GM12892 (cell line): ENCODE measurements around the gene STAMBP.

ENCODE experiments used
- POLR2A ChIP-seq: IDR thresholded peaks from 2 replicates; pipeline ENCODE4 v1.6.1; 2011; ENCODE audit warnings: low read depth, low read length, control low read depth
- POLR2AphosphoS5 ChIP-seq: IDR thresholded peaks from 2 replicates; pipeline ENCODE4 v1.6.1; 2011; ENCODE audit warnings: low read depth, low read length, control low read depth
- TAF1 ChIP-seq: IDR thresholded peaks from 2 replicates; pipeline ENCODE4 v1.6.1; 2011; ENCODE audit warnings: low read depth, mild to moderate bottlenecking, control low read depth, low read length, borderline replicate concordance

- no peak for TF ChIP-seq POLR2A
- TF ChIP-seq POLR2AphosphoS5: no peak
- TF ChIP-seq TAF1: no peak
These were observed 4.7 kb upstream of the STAMBP start for GRCh38 chr2:73823916-73824523.
